ENCODE data around the gene GBX2. TPM values are rescaled to one million over a fixed set of nuclear protein-coding genes. Genes with fewer than 3 reads are reported as not detected.

Gene GBX2
- total and polyA plus RNA-seq, 9 of the 15 experiments (the other 6 are each of a cell fraction or from before 2014, with no cell fraction given) = 0.03 to 0.53 (median 0.27) TPM; not detected in 1

DNA sequence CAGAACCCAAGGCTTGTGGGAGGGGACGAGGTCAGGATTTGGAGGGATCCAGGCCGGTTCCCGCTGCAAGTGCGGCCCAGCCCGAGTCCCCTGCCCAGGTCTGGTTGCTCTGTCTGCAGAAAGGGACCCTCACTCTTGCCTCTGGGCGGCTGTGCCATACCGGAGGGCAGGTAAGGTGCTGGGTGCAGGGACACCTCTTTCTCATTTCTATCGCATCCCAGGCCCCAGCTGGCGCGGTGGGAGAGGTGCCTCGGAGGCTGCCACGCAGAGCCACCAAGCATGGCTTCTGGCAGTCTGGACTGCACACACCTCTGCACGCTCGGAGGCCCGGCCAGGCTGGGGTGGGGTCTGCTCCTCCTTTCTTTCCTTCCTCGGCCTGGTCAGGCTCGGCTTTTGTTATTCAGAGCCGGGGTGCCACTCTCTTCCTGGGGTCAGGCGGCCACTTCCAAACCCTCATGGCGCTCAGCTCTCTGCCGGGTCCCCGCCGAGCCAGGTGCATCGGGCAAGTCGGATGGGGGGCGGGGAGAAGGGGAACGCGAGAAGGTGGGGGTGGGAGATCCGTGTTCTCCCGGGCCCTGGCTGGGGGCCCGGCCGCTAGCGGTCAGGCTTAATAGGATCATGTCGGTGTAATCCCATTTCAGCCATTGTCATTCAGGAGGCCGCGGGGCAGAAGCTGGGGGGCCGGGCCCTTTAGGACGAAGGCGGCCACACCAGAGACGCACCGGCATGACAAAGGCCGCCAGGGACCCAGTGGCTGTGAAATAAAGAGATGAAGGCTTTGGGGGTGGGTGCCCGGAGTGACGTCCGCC is 9.0 kb downstream of the GBX2 start (continued):
- no peak for TF ChIP-seq HSF4 (CRISPR knock-in tag; IDR thresholded peaks at IDR 0.05; ENCODE audit: borderline replicate concordance)

GRCh38 chr2:236157815-236158498 is 10.2 kb downstream of the GBX2 start:
- BruUV-seq (replicated peaks) = no TSS peak
- CTCF ChIA-PET (ENCODE audit: low intra/inter-chr PET ratio) = no interaction called here
- no peaks in the 10 kb centered on the region for H3K9me1 ChIP-seq (ENCODE audit: control insufficient read depth, insufficient read depth, low read length)
- H3K9ac ChIP-seq (ENCODE audit: insufficient read depth in 1 of 2, low read depth in 2 of 2, low read length in 2 of 2) = no peak overlapping the region
- POLR2A ChIA-PET = interaction anchor here (0.6 to 1.0 kb wide), 2 partner anchors 9 to 10 kb away, joined by 3 read pairs; partner anchors contain the start of gene GBX2
- H4K20me1 ChIP-seq (replicated peaks; ENCODE audit: control insufficient read depth, insufficient read depth, low read length) = no peaks in the 10 kb centered on the region
- H3K9me3 ChIP-seq (replicated peaks; ENCODE audit: control insufficient read depth, insufficient read depth, low read depth, low read length) = no peaks in the 10 kb centered on the region
- intact Hi-C loops (cut with micrococcal nuclease) (no loop called here), in situ Hi-C loops (cut with MboI) (no loop called here)
- peaks cover 0 to 7% of the 10 kb centered on the region in 2 experiments; a peak in 2 of 5 replicates for H3K4me1 ChIP-seq (replicated peaks in 1 of 2; ENCODE audit: control insufficient read depth in 2 of 2, insufficient read depth in 2 of 2, low read length in 2 of 2)
- no peaks in the 10 kb centered on the region for H3K79me2 ChIP-seq (ENCODE audit: control insufficient read depth, insufficient read depth, low read length)
- H3K27me3 ChIP-seq (ENCODE audit: control insufficient read depth in 2 of 2, insufficient read depth in 2 of 2, low read length in 2 of 2) = peaks cover 3 to 40% of the 10 kb centered on the region in 2 experiments; a peak in 3 of 5 replicates
- H3K4me3 ChIP-seq = no peak overlapping the region
- WGBS (ENCODE audit: insufficient coverage, low coverage, missing lambda C conversion rate) = 18% methylated on average over 7 of the region's 10 CpGs
- H3K27ac ChIP-seq (ENCODE audit: extremely low read depth, low read depth, low read length) = no peak overlapping the region
- FAIRE-seq (no peak), DNase-seq (ENCODE audit: extremely low read depth in 1 of 4, low spot score in 3 of 4) (no peak), ATAC-seq (no peak)
- H2AFZ ChIP-seq (ENCODE audit: low read depth, low read length) = no peak overlapping the region
- H3K4me2 ChIP-seq (ENCODE audit: insufficient read depth, low read length) = no peak overlapping the region
- no peaks in the 10 kb centered on the region for H3K36me3 ChIP-seq (ENCODE audit: control insufficient read depth, insufficient read depth, low read length)
- TF ChIP-seq RFX7 (CRISPR knock-in tag; IDR thresholded peaks at IDR 0.05) (no peak), SAFB2 (IDR thresholded peaks at IDR 0.05; ENCODE audit: borderline replicate concordance, low read depth, low read length, severe bottlenecking) (no peak), TEAD2 (tag; IDR thresholded peaks at IDR 0.05) (no peak), CHD2 (IDR thresholded peaks at IDR 0.05; ENCODE audit: low read depth, low read length) (no peak), SMAD1 (IDR thresholded peaks at IDR 0.05; ENCODE audit: low read depth, low read length, partially characterized antibody) (no peak), XRCC5 (IDR thresholded peaks at IDR 0.05; ENCODE audit: low read depth, low read length) (no peak), SIRT6 (IDR thresholded peaks at IDR 0.05; ENCODE audit: low read depth, low read length) (no peak), KLF6 (CRISPR knock-in tag; IDR thresholded peaks at IDR 0.05; ENCODE audit: borderline replicate concordance) (no peak), ZNF274 (IDR thresholded peaks at IDR 0.05; ENCODE audit: borderline replicate concordance, low read depth, low read length) (no peak)
- TF ChIP-seq, protein P1, sequence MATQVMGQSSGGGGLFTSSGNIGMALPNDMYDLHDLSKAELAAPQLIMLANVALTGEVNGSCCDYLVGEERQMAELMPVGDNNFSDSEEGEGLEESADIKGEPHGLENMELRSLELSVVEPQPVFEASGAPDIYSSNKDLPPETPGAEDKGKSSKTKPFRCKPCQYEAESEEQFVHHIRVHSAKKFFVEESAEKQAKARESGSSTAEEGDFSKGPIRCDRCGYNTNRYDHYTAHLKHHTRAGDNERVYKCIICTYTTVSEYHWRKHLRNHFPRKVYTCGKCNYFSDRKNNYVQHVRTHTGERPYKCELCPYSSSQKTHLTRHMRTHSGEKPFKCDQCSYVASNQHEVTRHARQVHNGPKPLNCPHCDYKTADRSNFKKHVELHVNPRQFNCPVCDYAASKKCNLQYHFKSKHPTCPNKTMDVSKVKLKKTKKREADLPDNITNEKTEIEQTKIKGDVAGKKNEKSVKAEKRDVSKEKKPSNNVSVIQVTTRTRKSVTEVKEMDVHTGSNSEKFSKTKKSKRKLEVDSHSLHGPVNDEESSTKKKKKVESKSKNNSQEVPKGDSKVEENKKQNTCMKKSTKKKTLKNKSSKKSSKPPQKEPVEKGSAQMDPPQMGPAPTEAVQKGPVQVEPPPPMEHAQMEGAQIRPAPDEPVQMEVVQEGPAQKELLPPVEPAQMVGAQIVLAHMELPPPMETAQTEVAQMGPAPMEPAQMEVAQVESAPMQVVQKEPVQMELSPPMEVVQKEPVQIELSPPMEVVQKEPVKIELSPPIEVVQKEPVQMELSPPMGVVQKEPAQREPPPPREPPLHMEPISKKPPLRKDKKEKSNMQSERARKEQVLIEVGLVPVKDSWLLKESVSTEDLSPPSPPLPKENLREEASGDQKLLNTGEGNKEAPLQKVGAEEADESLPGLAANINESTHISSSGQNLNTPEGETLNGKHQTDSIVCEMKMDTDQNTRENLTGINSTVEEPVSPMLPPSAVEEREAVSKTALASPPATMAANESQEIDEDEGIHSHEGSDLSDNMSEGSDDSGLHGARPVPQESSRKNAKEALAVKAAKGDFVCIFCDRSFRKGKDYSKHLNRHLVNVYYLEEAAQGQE (IDR thresholded peaks at IDR 0.05; ENCODE audit: borderline replicate concordance) = no peak
- TF ChIP-seq, protein P1 (CRISPR knock-in tag; IDR thresholded peaks at IDR 0.05; ENCODE audit: low read depth) = no peak

Data from K562 (cell line).